Measurements from ENCODE around the gene FREM2. TPM values are rescaled to one million over a fixed set of nuclear protein-coding genes. Genes with fewer than 3 reads are reported as not detected.

Gene FREM2
- total RNA-seq, 1 donor from 2014 or later, result 2.8 TPM

DNA sequence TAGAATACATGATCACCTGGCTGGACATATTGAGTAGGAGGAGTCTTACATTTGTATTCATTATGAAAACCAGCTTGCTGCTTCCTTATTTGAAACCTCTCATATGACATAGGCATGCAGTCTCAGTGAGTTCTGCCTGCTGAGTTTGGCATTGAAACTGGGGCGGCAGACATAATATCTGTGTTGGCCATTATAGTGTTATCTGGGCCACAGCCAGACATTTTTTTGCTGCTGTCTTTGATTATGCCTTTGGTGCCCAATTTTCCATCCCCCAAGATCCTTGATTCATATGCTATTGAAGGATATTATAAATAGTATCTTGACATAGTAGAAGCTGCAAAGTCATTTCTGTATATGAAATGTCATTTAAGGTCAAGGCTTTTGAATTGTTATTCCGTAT is 15.8 kb downstream of the FREM2 start:
- no peaks in the 10 kb centered on the region for H3K27me3 Mint-ChIP-seq (ENCODE audit: low read depth, unreplicated experiment)
- Histone ChIP-seq H3K9ac (ENCODE audit: low read length) (no peak overlapping the region), H3K9me3 (ENCODE audit: insufficient read depth, low read depth, low read length) (no peaks in the 10 kb centered on the region), H2AFZ (ENCODE audit: low read depth, low read length) (no peak overlapping the region), H4K20me1 (ENCODE audit: insufficient read depth, low read length) (no peaks in the 10 kb centered on the region), H3K4me1 (ENCODE audit: insufficient read depth, low read length) (no peaks in the 10 kb centered on the region), H3K79me2 (ENCODE audit: insufficient read depth, low read length) (no peaks in the 10 kb centered on the region), H3K4me3 (ENCODE audit: insufficient read depth, low read depth, low read length) (no peak overlapping the region), H3K27me3 (ENCODE audit: insufficient read depth, low read length) (no peaks in the 10 kb centered on the region), H3K4me2 (ENCODE audit: low read length) (no peak overlapping the region), H3K27ac (ENCODE audit: low read depth, low read length) (no peak overlapping the region), H3K36me3 (ENCODE audit: insufficient read depth, low read length) (no peaks in the 10 kb centered on the region)
- peaks cover 6% of the 10 kb centered on the region for H3K4me1 Mint-ChIP-seq (ENCODE audit: low read depth, unreplicated experiment)
- FAIRE-seq (no peak), DNase-seq (ENCODE audit: low read depth) (no peak)
- TF ChIP-seq CTCF (IDR thresholded peaks at IDR 0.05; ENCODE audit: insufficient read depth, low read depth, low read length) (no peak), EZH2 (IDR thresholded peaks at IDR 0.05; ENCODE audit: insufficient read depth, low read length) (no peak)
- no peak overlapping the region for H3K27ac Mint-ChIP-seq (ENCODE audit: unreplicated experiment)
- no peak overlapping the region for H3K4me3 Mint-ChIP-seq (ENCODE audit: unreplicated experiment)
- no peaks in the 10 kb centered on the region for H3K36me3 Mint-ChIP-seq (ENCODE audit: low read depth, unreplicated experiment)
- no peaks in the 10 kb centered on the region for H3K9me3 Mint-ChIP-seq (ENCODE audit: unreplicated experiment)

GRCh38 chr13:38703255-38703654 is 16.4 kb downstream of the FREM2 start:
- no peaks in the 10 kb centered on the region for H3K79me2 ChIP-seq (ENCODE audit: insufficient read depth, low read length)
- H3K36me3 ChIP-seq (ENCODE audit: insufficient read depth, low read length), result no peaks in the 10 kb centered on the region
- Mint-ChIP-seq H3K27me3 (ENCODE audit: low read depth, unreplicated experiment) (no peaks in the 10 kb centered on the region), H3K9me3 (ENCODE audit: unreplicated experiment) (no peaks in the 10 kb centered on the region), H3K36me3 (ENCODE audit: low read depth, unreplicated experiment) (no peaks in the 10 kb centered on the region), H3K4me3 (ENCODE audit: unreplicated experiment) (no peak overlapping the region), H3K4me1 (ENCODE audit: low read depth, unreplicated experiment) (peaks cover 6% of the 10 kb centered on the region), H3K27ac (ENCODE audit: unreplicated experiment) (no peak overlapping the region)
- DNase-seq (ENCODE audit: low read depth) (no peak), FAIRE-seq (no peak)
- H4K20me1 ChIP-seq (ENCODE audit: insufficient read depth, low read length), result no peaks in the 10 kb centered on the region
- H3K9ac ChIP-seq (ENCODE audit: low read length), result no peak overlapping the region
- no peak overlapping the region for H3K4me2 ChIP-seq (ENCODE audit: low read length)
- no peak for TF ChIP-seq EZH2 (IDR thresholded peaks at IDR 0.05; ENCODE audit: insufficient read depth, low read length)
- TF ChIP-seq CTCF (IDR thresholded peaks at IDR 0.05; ENCODE audit: insufficient read depth, low read depth, low read length), result no peak
- no peak overlapping the region for H3K27ac ChIP-seq (ENCODE audit: low read depth, low read length)
- H3K9me3 ChIP-seq (ENCODE audit: insufficient read depth, low read depth, low read length), result no peaks in the 10 kb centered on the region
- H3K4me1 ChIP-seq (ENCODE audit: insufficient read depth, low read length), result no peaks in the 10 kb centered on the region
- no peaks in the 10 kb centered on the region for H3K27me3 ChIP-seq (ENCODE audit: insufficient read depth, low read length)
- no peak overlapping the region for H2AFZ ChIP-seq (ENCODE audit: low read depth, low read length)
- no peak overlapping the region for H3K4me3 ChIP-seq (ENCODE audit: insufficient read depth, low read depth, low read length)

- H3K27ac Mint-ChIP-seq (ENCODE audit: unreplicated experiment), result no peak overlapping the region
- H3K27me3 ChIP-seq (ENCODE audit: insufficient read depth, low read length), result no peaks in the 10 kb centered on the region
- H3K4me1 ChIP-seq (ENCODE audit: insufficient read depth, low read length), result no peaks in the 10 kb centered on the region
- H3K9me3 ChIP-seq (ENCODE audit: insufficient read depth, low read depth, low read length), result no peaks in the 10 kb centered on the region
- H3K9ac ChIP-seq (ENCODE audit: low read length), result no peak overlapping the region
- H3K9me3 Mint-ChIP-seq (ENCODE audit: unreplicated experiment), result no peaks in the 10 kb centered on the region
- H3K27ac ChIP-seq (ENCODE audit: low read depth, low read length), result no peak overlapping the region
- H3K4me3 Mint-ChIP-seq (ENCODE audit: unreplicated experiment), result no peak overlapping the region
- no peaks in the 10 kb centered on the region for H3K79me2 ChIP-seq (ENCODE audit: insufficient read depth, low read length)
- H3K4me1 Mint-ChIP-seq (ENCODE audit: low read depth, unreplicated experiment), result peaks cover under 1% of the 10 kb centered on the region
- H3K36me3 Mint-ChIP-seq (ENCODE audit: low read depth, unreplicated experiment), result no peaks in the 10 kb centered on the region
- H2AFZ ChIP-seq (ENCODE audit: low read depth, low read length), result no peak overlapping the region
- FAIRE-seq (no peak), DNase-seq (ENCODE audit: low read depth) (no peak)
- no peak overlapping the region for H3K4me3 ChIP-seq (ENCODE audit: insufficient read depth, low read depth, low read length)
- TF ChIP-seq CTCF (IDR thresholded peaks at IDR 0.05; ENCODE audit: insufficient read depth, low read depth, low read length) (no peak), EZH2 (IDR thresholded peaks at IDR 0.05; ENCODE audit: insufficient read depth, low read length) (no peak)
- H4K20me1 ChIP-seq (ENCODE audit: insufficient read depth, low read length), result no peaks in the 10 kb centered on the region
- no peaks in the 10 kb centered on the region for H3K27me3 Mint-ChIP-seq (ENCODE audit: low read depth, unreplicated experiment)
- H3K36me3 ChIP-seq (ENCODE audit: insufficient read depth, low read length), result no peaks in the 10 kb centered on the region
- H3K4me2 ChIP-seq (ENCODE audit: low read length), result no peak overlapping the region
Measured at GRCh38 chr13:38705365-38705764, 18.5 kb downstream of the FREM2 start.

All from astrocyte (in vitro differentiated cells and primary cell).